Suprapubic skin (tissue), 4 donors: ENCODE data around the gene PANX1. TPM values are rescaled to one million over a fixed set of nuclear protein-coding genes. Genes with fewer than 3 reads are reported as not detected.
"Not testable (repeated sequence)": the region's sequence is repeated elsewhere in the genome, so short reads cannot be mapped to it uniquely, and the experiment has no call there.

Experiments used
- DNase-seq, 2 donors: peaks; one replicate each; pipeline ENCODE4 v3.0.0-alpha.2; 2019; ENCODE audit warnings: low spot score in 2 of 2
- H3K27ac ChIP-seq: fragments of 200-600 bp; sonication (generic); one replicate; pipeline ENCODE4 v1.5.1; 2019
- H3K27me3 ChIP-seq: fragments of 200-600 bp; sonication (generic); one replicate; pipeline ENCODE4 v1.5.1; 2019
- H3K36me3 ChIP-seq: fragments of 200-600 bp; sonication (generic); one replicate; pipeline ENCODE4 v1.5.1; 2019
- H3K4me1 ChIP-seq: fragments of 200-600 bp; sonication (generic); one replicate; pipeline ENCODE4 v1.5.1; 2019
- H3K4me3 ChIP-seq: fragments of 200-600 bp; sonication (generic); one replicate; pipeline ENCODE4 v1.5.1; 2019; ENCODE audit warnings: mild to moderate bottlenecking
- H3K9me3 ChIP-seq: fragments of 200-600 bp; sonication (generic); one replicate; pipeline ENCODE4 v1.5.1; 2019
- CTCF ChIP-seq, 2 donors: fragments of 200-600 bp in 1 of 2; fragments of 450-650 bp in 1 of 2; sonication (generic) in 1 of 2; IDR thresholded peaks; one replicate each; pipeline ENCODE4 v1.5.1; 2016 to 2019; ENCODE audit warnings: antibody characterized with exemption in 2 of 2, mild to moderate bottlenecking in 1 of 2, moderate library complexity in 1 of 2
- EP300 ChIP-seq: sonication (generic); formaldehyde crosslinking; IDR thresholded peaks from one replicate; pipeline ENCODE4 v1.6.1; 2017; ENCODE audit warnings: antibody characterized with exemption
- POLR2A ChIP-seq, 2 donors: fragments of 450-650 bp; IDR thresholded peaks; one replicate each; pipeline ENCODE4 v1.6.1; 2017; ENCODE audit warnings: antibody characterized with exemption in 2 of 2, mild to moderate bottlenecking in 2 of 2, moderate library complexity in 2 of 2
- POLR2AphosphoS5 ChIP-seq, 3 donors: sonication (generic); formaldehyde crosslinking; IDR thresholded peaks; one replicate each; pipeline ENCODE4 v1.6.1; 2017; ENCODE audit warnings: antibody characterized with exemption in 3 of 3
- WGBS: methylation state at CpG from one replicate; pipeline ENCODE4 v1.1.5; 2018; 5-methylcytosine and 5-hydroxymethylcytosine counted together
- total RNA-seq, 4 donors: library from RNA; depleted of rRNA; stranded (reverse); fragments of >200 nt; gene quantifications; one replicate each; pipeline ENCODE4 v1.1.0, GENCODE V29; 2016

Gene PANX1
- total RNA-seq, 4 donors from 2014 or later = 8.9 to 42.7 (median 28.2) TPM

GRCh38 chr11:94117871-94118270 lies 10.8 kb upstream of the PANX1 start:
- no peaks in the 10 kb centered on the region for H3K27me3 ChIP-seq
- no peak for TF ChIP-seq POLR2A (IDR thresholded peaks at IDR 0.05)
- TF ChIP-seq POLR2AphosphoS5 (IDR thresholded peaks at IDR 0.05) = no peak
- no peak for TF ChIP-seq CTCF (IDR thresholded peaks at IDR 0.05)
- no peak for TF ChIP-seq EP300

GRCh38 chr11:94119676-94120075 lies 9.0 kb upstream of the PANX1 start:
- 92% methylated on average over 6 of the region's 6 CpGs for WGBS
- H3K4me3 ChIP-seq, H3K9me3 ChIP-seq, H3K36me3 ChIP-seq, DNase-seq, H3K4me1 ChIP-seq, H3K27me3 ChIP-seq, H3K27ac ChIP-seq: not testable (repeated sequence)

More at GRCh38 chr11:94117871-94118270, 10.8 kb upstream of the PANX1 start:
- Histone ChIP-seq H3K4me1 (no peaks in the 10 kb centered on the region), H3K9me3 (no peaks in the 10 kb centered on the region), H3K4me3 (no peak overlapping the region), H3K36me3 (no peaks in the 10 kb centered on the region), H3K27ac (no peak overlapping the region)
- DNase-seq = no peak

- H3K9me3 ChIP-seq, H3K4me3 ChIP-seq, H3K27ac ChIP-seq, DNase-seq, H3K36me3 ChIP-seq, H3K27me3 ChIP-seq, H3K4me1 ChIP-seq: not testable (repeated sequence)
- 84% methylated on average over 2 of the region's 2 CpGs for WGBS
Observed at GRCh38 chr11:94120516-94120915, 8.1 kb upstream of the PANX1 start.

DNA sequence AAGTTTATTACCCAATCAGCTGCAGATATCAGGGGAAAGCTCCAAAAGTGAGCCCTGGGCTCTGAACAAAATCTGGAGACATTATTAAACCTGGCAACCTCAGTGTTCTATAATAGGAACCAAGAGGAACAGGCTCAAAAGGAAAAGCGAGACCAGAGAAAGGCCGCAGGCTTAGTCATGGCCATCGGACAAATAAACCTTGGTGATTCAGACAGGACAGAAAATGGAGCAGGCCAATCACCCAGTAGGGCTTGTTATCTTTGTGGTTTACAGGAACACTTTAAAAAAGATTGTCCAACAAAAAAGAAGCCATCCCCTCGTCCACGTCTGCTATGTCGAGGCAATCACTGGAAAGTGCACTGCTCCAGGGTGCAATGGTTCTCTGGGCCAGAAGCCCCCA lies 7.7 kb upstream of the PANX1 start:
- no peaks in the 10 kb centered on the region for H3K4me1 ChIP-seq
- no peak overlapping the region for H3K27ac ChIP-seq
- no peaks in the 10 kb centered on the region for H3K36me3 ChIP-seq
- H3K27me3 ChIP-seq = no peaks in the 10 kb centered on the region
- TF ChIP-seq CTCF (IDR thresholded peaks at IDR 0.05) (no peak), POLR2AphosphoS5 (IDR thresholded peaks at IDR 0.05) (no peak), POLR2A (IDR thresholded peaks at IDR 0.05) (no peak), EP300 (no peak)
- WGBS = 93% methylated on average over 6 of the region's 6 CpGs
- no peak overlapping the region for H3K4me3 ChIP-seq
- no peak for DNase-seq
- H3K9me3 ChIP-seq = no peaks in the 10 kb centered on the region

GRCh38 chr11:94125407-94126115 lies 3.1 kb upstream of the PANX1 start:
- H3K27ac ChIP-seq = no peak overlapping the region
- H3K36me3 ChIP-seq = no peaks in the 10 kb centered on the region
- no peak for DNase-seq
- H3K4me1 ChIP-seq = peaks cover 20% of the 10 kb centered on the region
- H3K27me3 ChIP-seq = no peaks in the 10 kb centered on the region
- no peak for TF ChIP-seq POLR2AphosphoS5 (IDR thresholded peaks at IDR 0.05)
- TF ChIP-seq POLR2A (IDR thresholded peaks at IDR 0.05) = no peak
- TF ChIP-seq EP300 = no peak
- TF ChIP-seq CTCF (IDR thresholded peaks at IDR 0.05) = no peak
- H3K4me3 ChIP-seq = no peak overlapping the region
- no peaks in the 10 kb centered on the region for H3K9me3 ChIP-seq
- WGBS = 88% methylated on average over 8 of the region's 8 CpGs

GRCh38 chr11:94127638-94128037 lies 1.0 kb upstream of the PANX1 start:
- no peaks in the 10 kb centered on the region for H3K36me3 ChIP-seq
- H3K4me3 ChIP-seq = peak overlapping the region; percentile 62
- no peaks in the 10 kb centered on the region for H3K9me3 ChIP-seq
- H3K27ac ChIP-seq = no peak overlapping the region
- TF ChIP-seq CTCF (IDR thresholded peaks at IDR 0.05) (no peak), POLR2AphosphoS5 (IDR thresholded peaks at IDR 0.05) (no peak), POLR2A (IDR thresholded peaks at IDR 0.05) (no peak), EP300 (no peak)
- no peaks in the 10 kb centered on the region for H3K27me3 ChIP-seq
- H3K4me1 ChIP-seq = peaks cover 41% of the 10 kb centered on the region
- DNase-seq = no peak
